HepG2 (cell line): Measurements from ENCODE around the gene NCAPD2. TPM values are rescaled to one million over a fixed set of nuclear protein-coding genes. Genes with fewer than 3 reads are reported as not detected.

ENCODE experiments used
- ATAC-seq: fragments of 200-7000 bp; cut with Tn5 transposase; 3 replicates; pipeline ENCODE4 v1.9.1; 2020; ENCODE audit warnings: mild to moderate bottlenecking, moderate library complexity
- BruUV-seq: library from RNA; stranded (reverse); fragments of 400-500 nt; replicated peaks from 2 replicates; lab custom pipeline; 2021; lab: Mats Ljungman, UMichigan
- CTCF ChIA-PET: fragments of 300-600 bp; formaldehyde crosslinking; extraction: SDS; loops from one replicate; lab custom pipeline; 2021; ENCODE audit warnings: low total read pairs, inconsistent platforms, low intra/inter-chr PET ratio; lab: Yijun Ruan, JAX
- POLR2A ChIA-PET: fragments of 350-600 bp; sonication (Branson Sonifier 250); formaldehyde crosslinking; loops from one replicate; lab custom pipeline; 2020; ENCODE audit warnings: antibody characterized with exemption, inconsistent platforms; lab: Yijun Ruan, JAX
- DNase-seq: peaks from one replicate; pipeline ENCODE4 v3.0.0-alpha.2; 2015; ENCODE audit warnings: low spot score
- FAIRE-seq: peaks from 3 replicates; lab custom pipeline; 2011; peaks lifted over from hg19 to GRCh38; lab: Jason Lieb, UNC
- H2AFZ ChIP-seq: one replicate; pipeline ENCODE4 v1.6.1; 2011; ENCODE audit warnings: low read length, inconsistent platforms
- H3K27ac ChIP-seq: fragments of 300-600 bp; 3 replicates; pipeline ENCODE4 v1.8.0; 2011; ENCODE audit warnings: mixed run types, mild to moderate bottlenecking, mixed read lengths, low read length, inconsistent platforms; ENCODE audit not compliant: insufficient read depth; ENCODE audit errors: extremely low read length
- H3K27me3 ChIP-seq, 2 experiments: fragments of 200-600 bp in 1 of 2; 2 replicates in 1 of 2; 3 replicates in 1 of 2; pipeline versions ENCODE4 v1.6.0 to v1.8.0; 2011; ENCODE audit warnings: low read length in 2 of 2, mild to moderate bottlenecking in 2 of 2, moderate library complexity in 2 of 2, inconsistent platforms in 1 of 2; ENCODE audit not compliant: insufficient read depth in 2 of 2, control insufficient read depth in 1 of 2
- H3K36me3 ChIP-seq, 2 experiments: fragments of 200-600 bp in 1 of 2; replicated peaks in 1 of 2; 2 replicates in 1 of 2; 3 replicates in 1 of 2; pipeline versions ENCODE4 v1.5.1 to v1.8.0; 2011; ENCODE audit warnings: low read length in 2 of 2, inconsistent platforms in 1 of 2; ENCODE audit not compliant: insufficient read depth in 2 of 2, control insufficient read depth in 1 of 2
- H3K4me1 ChIP-seq: 2 replicates; pipeline ENCODE4 v1.5.1; 2012; ENCODE audit warnings: low read length, inconsistent platforms; ENCODE audit not compliant: insufficient read depth
- H3K4me2 ChIP-seq: 2 replicates; pipeline ENCODE4 v1.6.0; 2011; ENCODE audit warnings: low read depth, low read length, inconsistent platforms
- H3K4me3 ChIP-seq, 3 experiments: fragments of 200-600 bp in 1 of 3; sonication (generic), shearing (Covaris generic) in 1 of 3; replicated peaks in 1 of 3; 2 replicates each; pipeline ENCODE4 v1.5.1; 2011 to 2016; ENCODE audit warnings: low read length in 3 of 3, inconsistent platforms in 2 of 3, low read depth in 2 of 3, mild to moderate bottlenecking in 2 of 3, control low read depth in 1 of 3, mixed read lengths in 1 of 3; ENCODE audit not compliant: insufficient read depth in 1 of 3
- H3K79me2 ChIP-seq: one replicate; pipeline ENCODE4 v1.6.1; 2011; ENCODE audit warnings: low read length, inconsistent platforms; ENCODE audit not compliant: insufficient read depth
- H3K9ac ChIP-seq: 2 replicates; pipeline ENCODE4 v1.6.0; 2011; ENCODE audit warnings: mild to moderate bottlenecking, low read depth, low read length, inconsistent platforms; ENCODE audit not compliant: insufficient read depth
- H3K9me3 ChIP-seq: 2 replicates; pipeline ENCODE4 v1.5.1; 2012; ENCODE audit warnings: mild to moderate bottlenecking, low read length
- H4K20me1 ChIP-seq: 2 replicates; pipeline ENCODE4 v1.6.0; 2011; ENCODE audit warnings: inconsistent platforms, mild to moderate bottlenecking, low read length, moderate library complexity; ENCODE audit not compliant: insufficient read depth
- FIP1L1 ChIP-seq: fragments of 200-400 bp; formaldehyde crosslinking; IDR thresholded peaks from 2 replicates; pipeline ENCODE4 v1.6.1; 2018; ENCODE audit warnings: low read depth, mild to moderate bottlenecking, low read length, moderate library complexity, borderline replicate concordance; ENCODE audit not compliant: insufficient read depth
- GLI4 ChIP-seq: sonication (generic); formaldehyde crosslinking; IDR thresholded peaks from 2 replicates; pipeline ENCODE4 v1.5.1; 2020; ENCODE audit warnings: missing genetic modification reagents, mild to moderate bottlenecking, moderate library complexity, borderline replicate concordance
- KLF6 ChIP-seq: IDR thresholded peaks from 2 replicates; pipeline ENCODE4 v1.8.0; 2016; ENCODE audit warnings: missing biosample characterization, missing genetic modification reagents
- NCOR1 ChIP-seq: fragments of 200-600 bp; sonication (generic); IDR thresholded peaks from 2 replicates; pipeline ENCODE4 v1.7.0; 2017; ENCODE audit warnings: antibody characterized with exemption, low read length, borderline replicate concordance
- POLR2AphosphoS2 ChIP-seq: IDR thresholded peaks from 2 replicates; pipeline ENCODE4 v1.6.1; 2011; ENCODE audit warnings: low read depth, low read length, improper control_type of control experiment
- SAFB2 ChIP-seq: sonication (generic); formaldehyde crosslinking; IDR thresholded peaks from 2 replicates; pipeline ENCODE4 v1.5.1; 2020; ENCODE audit warnings: missing genetic modification reagents, low read depth, mild to moderate bottlenecking, borderline replicate concordance
- ZNF10 ChIP-seq: sonication (generic); formaldehyde crosslinking; IDR thresholded peaks from 2 replicates; pipeline ENCODE4 v1.4.0; 2020; ENCODE audit warnings: mild to moderate bottlenecking, low read depth, missing genetic modification reagents, borderline replicate concordance
- ZNF331 ChIP-seq: sonication (generic); formaldehyde crosslinking; IDR thresholded peaks from 2 replicates; pipeline ENCODE4 v1.4.0; 2020; ENCODE audit warnings: missing genetic modification reagents
- WGBS: methylation state at CpG from one replicate; pipeline ENCODE4 v1.1.6; 2017; ENCODE audit warnings: low lambda C conversion rate; 5-methylcytosine and 5-hydroxymethylcytosine counted together
- in situ Hi-C: cut with HindIII; loops from 2 replicates; pipeline ENCODE4 v1.10.0; 2017; ENCODE audit warnings: low pct_unique_long_range_greater_than_20kb; ENCODE audit not compliant: extremely low pct_ligation_motif_present
- intact Hi-C: fragments of 100-400 bp; cut with micrococcal nuclease; formaldehyde crosslinking; loops from one replicate; pipeline ENCODE4 v1.10.0; 2022; ENCODE audit not compliant: unreplicated experiment
- polyA plus RNA-seq, 8 experiments: library from polyadenylated mRNA; depleted of rRNA in 3 of 8; stranded (reverse) in 7 of 8; unstranded in 1 of 8; fragments of >200 nt; fragmentation: Illumina TruSeq in 4 of 8; extraction: Trizol in 4 of 8; gene quantifications; 2 replicates each; pipeline versions ENCODE4 v1.2.1 to v1.2.3, GENCODE V29; 2011 to 2016; ENCODE audit warnings: low read depth in 4 of 8, missing spikeins in 1 of 8, mixed read lengths in 1 of 8; ENCODE audit not compliant: insufficient read depth in 1 of 8
- total RNA-seq, 5 experiments: library from RNA; depleted of rRNA; stranded (reverse); fragments of >200 nt; fragmentation: Illumina TruSeq; extraction: Trizol; gene quantifications; 2 replicates each; pipeline ENCODE4 v1.2.3, GENCODE V29; 2016; ENCODE audit warnings: low read depth in 1 of 5
- TF ChIP-seq, protein P1 (sequence below): sonication (generic); formaldehyde crosslinking; IDR thresholded peaks from 2 replicates; pipeline ENCODE4 v1.5.0; 2020; ENCODE audit warnings: mild to moderate bottlenecking, missing genetic modification reagents
- TF ChIP-seq, protein P2 (sequence below): sonication (generic); formaldehyde crosslinking; IDR thresholded peaks from 2 replicates; pipeline ENCODE4 v1.4.0; 2020; ENCODE audit warnings: missing genetic modification reagents, borderline replicate concordance
- TF ChIP-seq, protein P3 (sequence below): IDR thresholded peaks from 2 replicates; pipeline ENCODE4 v1.6.1; 2012; ENCODE audit warnings: low read length, improper control_type of control experiment
- TF ChIP-seq, protein P4 (sequence below): sonication (generic); formaldehyde crosslinking; conservative IDR thresholded peaks from 2 replicates; pipeline ENCODE4 v1.4.0; 2020; ENCODE audit warnings: missing genetic modification reagents

Gene NCAPD2
- total and polyA plus RNA-seq, 2 of the 13 experiments (the other 11 are each of a cell fraction or from before 2014, with no cell fraction given), result 51.1 to 65.6 TPM

DNA sequence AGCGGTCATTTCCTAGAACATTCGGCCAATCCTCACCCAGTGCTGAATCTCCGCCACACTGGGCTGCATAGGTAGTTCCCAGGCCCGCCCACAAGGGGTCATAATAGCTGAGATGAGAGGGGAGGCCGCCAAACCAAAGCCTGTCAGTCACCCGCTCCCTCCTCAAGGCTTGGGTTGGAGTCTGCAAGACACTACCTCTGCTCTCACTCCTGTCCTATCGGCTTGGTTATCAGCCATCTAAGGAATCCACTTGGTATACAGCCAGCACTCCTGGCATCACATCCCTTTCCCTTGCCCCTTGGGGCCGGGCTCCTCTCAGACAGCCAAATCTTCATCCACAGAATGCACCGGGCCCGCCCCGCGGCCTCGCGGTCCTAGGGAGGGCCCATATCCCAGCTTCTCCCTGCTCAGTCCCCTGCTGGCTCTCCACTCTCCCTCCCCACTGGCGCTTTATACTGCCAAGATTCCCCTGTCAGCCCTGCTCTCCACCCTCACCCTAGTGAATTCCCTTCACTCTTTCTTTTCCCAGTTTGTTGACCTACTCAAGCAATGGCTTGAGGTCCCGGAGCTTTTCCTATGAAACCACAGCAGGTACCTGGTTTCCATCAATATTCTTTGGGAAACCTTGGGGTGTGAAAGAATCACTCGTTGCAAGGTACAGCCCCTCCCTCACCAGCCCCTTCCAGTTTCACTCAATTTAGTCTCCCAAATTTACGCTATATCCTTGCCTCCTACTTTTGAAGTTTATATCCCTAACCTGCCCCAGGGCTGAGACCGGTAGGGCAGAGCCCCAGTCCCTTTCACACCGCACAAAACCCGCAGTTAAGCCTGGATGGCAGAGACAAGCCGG lies 60.5 kb downstream of the NCAPD2 start:
- H3K27me3 ChIP-seq, result no peaks in the 10 kb centered on the region; a peak in 1 of 5 replicates
- H4K20me1 ChIP-seq, result peaks cover 7% of the 10 kb centered on the region; the same call in 1 of the 2 replicates
- intact Hi-C loops (loop anchor here (5.0 kb wide), 3 partner anchors 132 to 143 kb away; partner anchors contain the start of gene ZNF384), in situ Hi-C loops (no loop called here)
- WGBS, result 2% methylated on average over 19 of the region's 22 CpGs
- H3K9me3 ChIP-seq, result no peaks in the 10 kb centered on the region
- peaks cover 15 to 45% of the 10 kb centered on the region in 2 experiments for H3K36me3 ChIP-seq
- peak overlapping the region; percentile 77 to 95 (median 92) for H3K4me3 ChIP-seq
- FAIRE-seq, result peak; percentile 89
- peak; percentile 77 for DNase-seq
- H3K4me2 ChIP-seq, result peak overlapping the region; percentile 95
- peak; percentile 72 for ATAC-seq
- peaks cover 47% of the 10 kb centered on the region for H3K79me2 ChIP-seq
- H3K9ac ChIP-seq, result peak overlapping the region; percentile 80
- H3K4me1 ChIP-seq, result peaks cover 43% of the 10 kb centered on the region
- no TSS peak for BruUV-seq
- POLR2A ChIA-PET, result interaction anchor here (1.2 to 9.6 kb wide), 9 partner anchors 8 to 251 kb away, joined by 3 to 108 read pairs (median 4); partner anchors contain the start of genes GAPDH, MLF2 and NOP2
- CTCF ChIA-PET, result interaction anchor here (0.8 to 1.5 kb wide), 3 partner anchors 16 to 143 kb away, joined by 3 to 4 read pairs (median 4); no protein-coding TSS in a partner anchor
- no peak overlapping the region for H2AFZ ChIP-seq
- peak overlapping the region; percentile 42 for H3K27ac ChIP-seq
- TF ChIP-seq NCOR1, result no peak
- TF ChIP-seq, protein P1, sequence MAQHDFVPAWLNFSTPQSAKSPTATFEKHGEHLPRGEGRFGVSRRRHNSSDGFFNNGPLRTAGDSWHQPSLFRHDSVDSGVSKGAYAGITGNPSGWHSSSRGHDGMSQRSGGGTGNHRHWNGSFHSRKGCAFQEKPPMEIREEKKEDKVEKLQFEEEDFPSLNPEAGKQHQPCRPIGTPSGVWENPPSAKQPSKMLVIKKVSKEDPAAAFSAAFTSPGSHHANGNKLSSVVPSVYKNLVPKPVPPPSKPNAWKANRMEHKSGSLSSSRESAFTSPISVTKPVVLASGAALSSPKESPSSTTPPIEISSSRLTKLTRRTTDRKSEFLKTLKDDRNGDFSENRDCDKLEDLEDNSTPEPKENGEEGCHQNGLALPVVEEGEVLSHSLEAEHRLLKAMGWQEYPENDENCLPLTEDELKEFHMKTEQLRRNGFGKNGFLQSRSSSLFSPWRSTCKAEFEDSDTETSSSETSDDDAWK (CRISPR knock-in tag), result no peak
- no peak for TF ChIP-seq GLI4 (CRISPR knock-in tag)
- TF ChIP-seq ZNF10, result no peak
- TF ChIP-seq, protein P2, sequence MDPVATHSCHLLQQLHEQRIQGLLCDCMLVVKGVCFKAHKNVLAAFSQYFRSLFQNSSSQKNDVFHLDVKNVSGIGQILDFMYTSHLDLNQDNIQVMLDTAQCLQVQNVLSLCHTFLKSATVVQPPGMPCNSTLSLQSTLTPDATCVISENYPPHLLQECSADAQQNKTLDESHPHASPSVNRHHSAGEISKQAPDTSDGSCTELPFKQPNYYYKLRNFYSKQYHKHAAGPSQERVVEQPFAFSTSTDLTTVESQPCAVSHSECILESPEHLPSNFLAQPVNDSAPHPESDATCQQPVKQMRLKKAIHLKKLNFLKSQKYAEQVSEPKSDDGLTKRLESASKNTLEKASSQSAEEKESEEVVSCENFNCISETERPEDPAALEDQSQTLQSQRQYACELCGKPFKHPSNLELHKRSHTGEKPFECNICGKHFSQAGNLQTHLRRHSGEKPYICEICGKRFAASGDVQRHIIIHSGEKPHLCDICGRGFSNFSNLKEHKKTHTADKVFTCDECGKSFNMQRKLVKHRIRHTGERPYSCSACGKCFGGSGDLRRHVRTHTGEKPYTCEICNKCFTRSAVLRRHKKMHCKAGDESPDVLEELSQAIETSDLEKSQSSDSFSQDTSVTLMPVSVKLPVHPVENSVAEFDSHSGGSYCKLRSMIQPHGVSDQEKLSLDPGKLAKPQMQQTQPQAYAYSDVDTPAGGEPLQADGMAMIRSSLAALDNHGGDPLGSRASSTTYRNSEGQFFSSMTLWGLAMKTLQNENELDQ (CRISPR knock-in tag), result no peak
- TF ChIP-seq POLR2AphosphoS2, result no peak
- no peak for TF ChIP-seq FIP1L1
- TF ChIP-seq KLF6, result no peak
- TF ChIP-seq, protein P3, sequence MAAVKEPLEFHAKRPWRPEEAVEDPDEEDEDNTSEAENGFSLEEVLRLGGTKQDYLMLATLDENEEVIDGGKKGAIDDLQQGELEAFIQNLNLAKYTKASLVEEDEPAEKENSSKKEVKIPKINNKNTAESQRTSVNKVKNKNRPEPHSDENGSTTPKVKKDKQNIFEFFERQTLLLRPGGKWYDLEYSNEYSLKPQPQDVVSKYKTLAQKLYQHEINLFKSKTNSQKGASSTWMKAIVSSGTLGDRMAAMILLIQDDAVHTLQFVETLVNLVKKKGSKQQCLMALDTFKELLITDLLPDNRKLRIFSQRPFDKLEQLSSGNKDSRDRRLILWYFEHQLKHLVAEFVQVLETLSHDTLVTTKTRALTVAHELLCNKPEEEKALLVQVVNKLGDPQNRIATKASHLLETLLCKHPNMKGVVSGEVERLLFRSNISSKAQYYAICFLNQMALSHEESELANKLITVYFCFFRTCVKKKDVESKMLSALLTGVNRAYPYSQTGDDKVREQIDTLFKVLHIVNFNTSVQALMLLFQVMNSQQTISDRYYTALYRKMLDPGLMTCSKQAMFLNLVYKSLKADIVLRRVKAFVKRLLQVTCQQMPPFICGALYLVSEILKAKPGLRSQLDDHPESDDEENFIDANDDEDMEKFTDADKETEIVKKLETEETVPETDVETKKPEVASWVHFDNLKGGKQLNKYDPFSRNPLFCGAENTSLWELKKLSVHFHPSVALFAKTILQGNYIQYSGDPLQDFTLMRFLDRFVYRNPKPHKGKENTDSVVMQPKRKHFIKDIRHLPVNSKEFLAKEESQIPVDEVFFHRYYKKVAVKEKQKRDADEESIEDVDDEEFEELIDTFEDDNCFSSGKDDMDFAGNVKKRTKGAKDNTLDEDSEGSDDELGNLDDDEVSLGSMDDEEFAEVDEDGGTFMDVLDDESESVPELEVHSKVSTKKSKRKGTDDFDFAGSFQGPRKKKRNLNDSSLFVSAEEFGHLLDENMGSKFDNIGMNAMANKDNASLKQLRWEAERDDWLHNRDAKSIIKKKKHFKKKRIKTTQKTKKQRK, result no peak
- TF ChIP-seq, protein P4, sequence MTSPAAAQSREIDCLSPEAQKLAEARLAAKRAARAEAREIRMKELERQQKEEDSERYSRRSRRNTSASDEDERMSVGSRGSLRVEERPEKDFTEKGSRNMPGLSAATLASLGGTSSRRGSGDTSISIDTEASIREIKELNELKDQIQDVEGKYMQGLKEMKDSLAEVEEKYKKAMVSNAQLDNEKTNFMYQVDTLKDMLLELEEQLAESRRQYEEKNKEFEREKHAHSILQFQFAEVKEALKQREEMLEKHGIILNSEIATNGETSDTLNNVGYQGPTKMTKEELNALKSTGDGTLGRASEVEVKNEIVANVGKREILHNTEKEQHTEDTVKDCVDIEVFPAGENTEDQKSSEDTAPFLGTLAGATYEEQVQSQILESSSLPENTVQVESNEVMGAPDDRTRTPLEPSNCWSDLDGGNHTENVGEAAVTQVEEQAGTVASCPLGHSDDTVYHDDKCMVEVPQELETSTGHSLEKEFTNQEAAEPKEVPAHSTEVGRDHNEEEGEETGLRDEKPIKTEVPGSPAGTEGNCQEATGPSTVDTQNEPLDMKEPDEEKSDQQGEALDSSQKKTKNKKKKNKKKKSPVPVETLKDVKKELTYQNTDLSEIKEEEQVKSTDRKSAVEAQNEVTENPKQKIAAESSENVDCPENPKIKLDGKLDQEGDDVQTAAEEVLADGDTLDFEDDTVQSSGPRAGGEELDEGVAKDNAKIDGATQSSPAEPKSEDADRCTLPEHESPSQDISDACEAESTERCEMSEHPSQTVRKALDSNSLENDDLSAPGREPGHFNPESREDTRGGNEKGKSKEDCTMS (CRISPR knock-in tag), result no peak
- no peak for TF ChIP-seq SAFB2 (CRISPR knock-in tag)
- no peak for TF ChIP-seq ZNF331 (CRISPR knock-in tag)
